ENCODE measurements around the gene FLCN. TPM values are rescaled to one million over a fixed set of nuclear protein-coding genes. Genes with fewer than 3 reads are reported as not detected.
"Not testable (repeated sequence)": the region's sequence is repeated elsewhere in the genome, so short reads cannot be mapped to it uniquely, and the experiment has no call there.

FLCN gene
- total RNA-seq, 2 experiments from 2014 or later = 15.4 to 17.2 TPM

DNA sequence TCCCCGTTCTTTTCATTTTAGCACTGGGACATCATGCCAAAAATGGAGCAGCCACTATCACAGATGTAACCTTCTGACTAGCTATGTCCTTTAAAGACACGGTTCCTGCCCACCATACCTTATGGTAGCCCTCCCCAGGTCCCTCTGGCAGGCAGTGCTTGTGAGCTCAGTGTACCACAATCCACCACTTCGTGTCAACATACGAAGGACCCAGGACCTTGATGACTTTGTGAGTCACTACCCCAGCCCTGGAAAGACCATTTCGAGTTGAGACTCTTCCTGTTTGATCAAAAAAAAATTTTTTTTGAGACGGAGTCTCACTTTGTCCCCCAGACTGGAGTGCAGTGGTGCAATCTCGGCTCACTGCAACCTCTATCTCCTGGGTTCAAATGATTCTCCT is 21.0 kb upstream of the FLCN start:
- CTCF ChIA-PET = interaction anchor here (0.9 to 2.3 kb wide), 2 partner anchors 11 to 66 kb away, joined by 3 to 19 read pairs; no protein-coding TSS in a partner anchor
- POLR2A ChIA-PET = interaction anchor here (0.9 to 1.1 kb wide), 2 partner anchors 15 to 19 kb away, joined by 3 to 4 read pairs; no protein-coding TSS in a partner anchor
- Mint-ChIP-seq H3K36me3 (ENCODE audit: low read depth) (peaks cover 44% of the 10 kb centered on the region), H3K9me3 (no peaks in the 10 kb centered on the region), H3K27me3 (no peaks in the 10 kb centered on the region), H3K4me3 (no peak overlapping the region), H3K4me1 (ENCODE audit: low read depth) (no peaks in the 10 kb centered on the region), H3K27ac (no peak overlapping the region)
- TF ChIP-seq, protein P1, sequence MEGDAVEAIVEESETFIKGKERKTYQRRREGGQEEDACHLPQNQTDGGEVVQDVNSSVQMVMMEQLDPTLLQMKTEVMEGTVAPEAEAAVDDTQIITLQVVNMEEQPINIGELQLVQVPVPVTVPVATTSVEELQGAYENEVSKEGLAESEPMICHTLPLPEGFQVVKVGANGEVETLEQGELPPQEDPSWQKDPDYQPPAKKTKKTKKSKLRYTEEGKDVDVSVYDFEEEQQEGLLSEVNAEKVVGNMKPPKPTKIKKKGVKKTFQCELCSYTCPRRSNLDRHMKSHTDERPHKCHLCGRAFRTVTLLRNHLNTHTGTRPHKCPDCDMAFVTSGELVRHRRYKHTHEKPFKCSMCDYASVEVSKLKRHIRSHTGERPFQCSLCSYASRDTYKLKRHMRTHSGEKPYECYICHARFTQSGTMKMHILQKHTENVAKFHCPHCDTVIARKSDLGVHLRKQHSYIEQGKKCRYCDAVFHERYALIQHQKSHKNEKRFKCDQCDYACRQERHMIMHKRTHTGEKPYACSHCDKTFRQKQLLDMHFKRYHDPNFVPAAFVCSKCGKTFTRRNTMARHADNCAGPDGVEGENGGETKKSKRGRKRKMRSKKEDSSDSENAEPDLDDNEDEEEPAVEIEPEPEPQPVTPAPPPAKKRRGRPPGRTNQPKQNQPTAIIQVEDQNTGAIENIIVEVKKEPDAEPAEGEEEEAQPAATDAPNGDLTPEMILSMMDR (IDR thresholded peaks at IDR 0.05) = no peak
- intact Hi-C loops (cut with micrococcal nuclease) = no loop called here
- no peak for ATAC-seq
- DNase-seq = no peak

DNA sequence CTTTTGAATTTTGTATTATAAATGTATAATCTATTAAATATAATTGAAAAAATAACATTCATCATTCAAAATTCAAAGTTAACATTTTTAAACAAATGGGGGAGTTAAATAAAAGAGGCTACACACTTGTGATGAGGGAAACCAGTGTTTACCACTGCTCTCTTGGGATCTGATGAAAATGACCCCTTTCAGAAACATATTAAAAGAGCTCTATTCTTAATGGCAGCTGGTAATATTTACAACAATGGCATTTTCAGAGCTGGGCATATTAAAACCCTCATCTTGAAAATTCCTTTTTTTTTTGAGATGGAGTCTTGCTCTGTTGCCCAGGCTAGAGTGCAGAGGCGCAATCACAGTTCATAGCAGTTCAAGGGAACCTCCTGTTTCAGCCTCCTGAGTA is 19.3 kb upstream of the FLCN start:
- TF ChIP-seq, protein P1 (IDR thresholded peaks at IDR 0.05) = no peak
- Mint-ChIP-seq H3K27me3 (no peaks in the 10 kb centered on the region), H3K4me1 (ENCODE audit: low read depth) (no peaks in the 10 kb centered on the region), H3K27ac (no peak overlapping the region), H3K36me3 (ENCODE audit: low read depth) (peaks cover 44% of the 10 kb centered on the region), H3K4me3 (no peak overlapping the region), H3K9me3 (no peaks in the 10 kb centered on the region)
- no peak for ATAC-seq
- intact Hi-C loops (cut with micrococcal nuclease) = no loop called here
- no peak for DNase-seq
- CTCF ChIA-PET = interaction anchor here (1.1 kb wide), 1 partner anchor 13 kb away, joined by 4 read pairs; no protein-coding TSS in a partner anchor
- POLR2A ChIA-PET = no interaction called here

DNA sequence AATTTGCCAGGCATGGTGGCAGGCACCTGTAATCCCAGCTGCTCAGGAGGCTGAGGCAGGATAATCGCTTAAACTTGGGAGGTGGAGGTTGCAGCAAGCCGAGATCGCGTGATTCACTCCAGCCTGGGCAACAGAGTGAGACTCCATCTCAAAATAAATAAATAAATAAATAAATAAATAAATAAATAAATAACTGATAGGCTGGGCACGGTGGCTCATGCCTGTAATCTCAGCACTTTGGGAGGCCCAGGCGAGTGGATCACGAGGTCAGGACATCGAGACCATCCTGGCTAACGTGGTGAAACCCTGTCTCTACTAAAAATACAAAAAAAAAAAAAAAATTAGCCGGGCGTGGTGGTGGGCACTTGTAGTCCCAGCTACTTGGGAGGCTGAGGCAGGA is 18.7 kb upstream of the FLCN start:
- DNase-seq; ATAC-seq; H3K27me3 Mint-ChIP-seq; H3K4me1 Mint-ChIP-seq (ENCODE audit: low read depth); H3K27ac Mint-ChIP-seq; H3K9me3 Mint-ChIP-seq; H3K4me3 Mint-ChIP-seq; intact Hi-C loops (cut with micrococcal nuclease): not testable (repeated sequence)
- POLR2A ChIA-PET = interaction anchor here (0.7 kb wide), 1 partner anchor 64 kb away, joined by 3 read pairs; no protein-coding TSS in a partner anchor
- peaks cover 40% of the 10 kb centered on the region for H3K36me3 Mint-ChIP-seq (ENCODE audit: low read depth)
- CTCF ChIA-PET = interaction anchor here (1.1 kb wide), 1 partner anchor 14 kb away, joined by 4 read pairs; no protein-coding TSS in a partner anchor

DNA sequence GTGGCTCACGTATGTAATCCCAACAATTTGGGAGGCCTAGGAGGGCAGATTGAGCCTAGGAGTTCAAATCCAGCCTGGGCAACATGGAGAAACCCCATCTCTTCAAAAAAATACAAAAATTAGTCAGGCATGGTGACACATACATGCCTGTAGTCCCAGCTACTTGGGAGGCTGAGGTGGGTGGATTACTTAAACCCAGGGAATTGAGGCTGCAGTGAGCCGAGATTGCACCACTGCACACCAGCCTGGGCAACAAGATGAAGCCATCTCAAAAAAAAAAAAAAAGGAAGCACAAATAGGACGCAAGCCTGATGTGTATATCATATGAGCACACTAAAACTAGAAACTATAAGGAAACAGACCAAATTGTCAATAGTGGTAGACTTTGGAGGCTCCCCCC is 17.1 kb upstream of the FLCN start:
- H3K4me1 Mint-ChIP-seq (ENCODE audit: low read depth) = no peaks in the 10 kb centered on the region
- ATAC-seq (no peak), DNase-seq (no peak)
- no peak overlapping the region for H3K27ac Mint-ChIP-seq
- ChIA-PET CTCF (no interaction called here), POLR2A (interaction anchor here (0.8 to 1.5 kb wide), 3 partner anchors 9 to 17 kb away, joined by 3 to 5 read pairs (median 3); no protein-coding TSS in a partner anchor)
- H3K36me3 Mint-ChIP-seq (ENCODE audit: low read depth) = peaks cover 34% of the 10 kb centered on the region
- H3K9me3 Mint-ChIP-seq = no peaks in the 10 kb centered on the region
- H3K4me3 Mint-ChIP-seq = no peak overlapping the region
- TF ChIP-seq, protein P1 (IDR thresholded peaks at IDR 0.05) = no peak
- intact Hi-C loops (cut with micrococcal nuclease) = no loop called here
- no peaks in the 10 kb centered on the region for H3K27me3 Mint-ChIP-seq

DNA sequence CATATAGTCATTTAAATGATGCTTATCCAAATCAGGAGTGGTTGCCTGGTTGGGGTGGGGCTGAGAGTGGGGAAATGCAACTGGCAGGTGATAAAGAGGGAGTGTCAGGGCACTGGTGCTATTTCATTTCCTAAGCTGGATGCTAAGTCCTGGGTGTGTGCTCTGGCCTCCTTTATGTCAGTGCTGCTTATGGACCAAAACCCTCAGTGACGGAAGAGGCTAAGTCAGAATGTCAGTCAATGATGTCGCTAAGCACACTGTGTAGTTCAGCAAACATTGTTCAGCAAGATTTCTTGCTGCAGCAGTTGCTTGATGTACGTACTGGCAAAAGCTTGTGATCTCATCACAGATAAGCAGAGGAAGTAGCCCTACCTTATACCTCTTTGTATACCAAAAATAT is 16.4 kb upstream of the FLCN start:
- CTCF ChIA-PET = interaction anchor here (1.0 kb wide), 1 partner anchor 59 kb away, joined by 3 read pairs; no protein-coding TSS in a partner anchor
- DNase-seq = no peak
- H3K27ac Mint-ChIP-seq = peak overlapping the region; percentile 3
- no peaks in the 10 kb centered on the region for H3K4me1 Mint-ChIP-seq (ENCODE audit: low read depth)
- TF ChIP-seq, protein P1 (IDR thresholded peaks at IDR 0.05) = no peak
- ATAC-seq = no peak
- no peak overlapping the region for H3K4me3 Mint-ChIP-seq
- POLR2A ChIA-PET = interaction anchor here (0.6 to 1.5 kb wide), 4 partner anchors 8 to 17 kb away, joined by 3 to 5 read pairs (median 3); no protein-coding TSS in a partner anchor
- H3K36me3 Mint-ChIP-seq (ENCODE audit: low read depth) = peaks cover 34% of the 10 kb centered on the region
- no peaks in the 10 kb centered on the region for H3K9me3 Mint-ChIP-seq
- H3K27me3 Mint-ChIP-seq = no peaks in the 10 kb centered on the region
- intact Hi-C loops (cut with micrococcal nuclease) = no loop called here

Data from activated CD8-positive, alpha-beta T cell treated with anti-CD3 and anti-CD28 coated beads for 36 hours (primary cell).